Body of pancreas (tissue), 4 donors: ENCODE measurements around the gene CELSR1. TPM values are rescaled to one million over a fixed set of nuclear protein-coding genes. Genes with fewer than 3 reads are reported as not detected.

Source experiments
- ATAC-seq: fragments of 150-250 bp; one replicate; pipeline ENCODE4 v1.9.1; 2016
- DNase-seq, 4 donors: peaks; one replicate each; pipeline ENCODE4 v3.0.0-alpha.2; 2019
- H3K27ac ChIP-seq, 4 donors: fragments of 200-600 bp; sonication (generic); 1 replicate in 3 of 4; 2 replicates in 1 of 4; pipeline versions ENCODE4 v1.5.1 to v1.6.1; 2016 to 2019; ENCODE audit warnings: mild to moderate bottlenecking in 1 of 4, mixed read lengths in 1 of 4, moderate library complexity in 1 of 4
- H3K27me3 ChIP-seq, 2 donors: fragments of 200-600 bp; sonication (generic); one replicate each; pipeline ENCODE4 v1.6.0; 2016; ENCODE audit warnings: mild to moderate bottlenecking in 1 of 2
- H3K36me3 ChIP-seq, 2 donors: fragments of 200-600 bp; sonication (generic); replicated peaks in 1 of 2; 2 replicates each; pipeline ENCODE4 v1.5.1; 2016; ENCODE audit warnings: low read depth in 2 of 2; ENCODE audit not compliant: insufficient read depth in 1 of 2
- H3K4me1 ChIP-seq: fragments of 200-600 bp; sonication (generic); one replicate; pipeline ENCODE4 v1.6.0; 2016
- H3K4me3 ChIP-seq, 2 donors: fragments of 200-600 bp; sonication (generic); 1 replicate in 1 of 2; 2 replicates in 1 of 2; pipeline ENCODE4 v1.5.1; 2016 to 2019
- H3K9me3 ChIP-seq, 3 donors: fragments of 200-600 bp; sonication (generic); 1 replicate in 2 of 3; 2 replicates in 1 of 3; pipeline ENCODE4 v1.5.1; 2016
- POLR2A ChIP-seq, 3 donors: fragments of 450-650 bp; IDR thresholded peaks; one replicate each; pipeline ENCODE4 v1.6.1; 2016; ENCODE audit warnings: antibody characterized with exemption in 3 of 3, mild to moderate bottlenecking in 2 of 3
- WGBS, 2 donors: methylation state at CpG; one replicate each; pipeline ENCODE4 v1.1.5; 2017; 5-methylcytosine and 5-hydroxymethylcytosine counted together
- intact Hi-C: fragments of 100-400 bp; cut with DNase I; formaldehyde crosslinking; loops from one replicate; pipeline ENCODE4 v1.15.1; 2023
- total RNA-seq, 2 donors: library from RNA; depleted of rRNA; stranded (reverse); fragments of >200 nt; gene quantifications; one replicate each; pipeline ENCODE4 v1.1.0, GENCODE V29; 2016
- TF ChIP-seq, protein P1 (sequence below), 7 experiments: fragments of 450-650 bp in 4 of 7; fragments of 200-600 bp in 3 of 7; sonication (generic) in 3 of 7; IDR thresholded peaks; one replicate each; pipeline ENCODE4 v1.5.1; 2016 to 2019; ENCODE audit warnings: antibody characterized with exemption in 7 of 7

The CELSR1 gene
- total RNA-seq, 2 donors from 2014 or later, result 0.66 to 3.6 TPM

DNA sequence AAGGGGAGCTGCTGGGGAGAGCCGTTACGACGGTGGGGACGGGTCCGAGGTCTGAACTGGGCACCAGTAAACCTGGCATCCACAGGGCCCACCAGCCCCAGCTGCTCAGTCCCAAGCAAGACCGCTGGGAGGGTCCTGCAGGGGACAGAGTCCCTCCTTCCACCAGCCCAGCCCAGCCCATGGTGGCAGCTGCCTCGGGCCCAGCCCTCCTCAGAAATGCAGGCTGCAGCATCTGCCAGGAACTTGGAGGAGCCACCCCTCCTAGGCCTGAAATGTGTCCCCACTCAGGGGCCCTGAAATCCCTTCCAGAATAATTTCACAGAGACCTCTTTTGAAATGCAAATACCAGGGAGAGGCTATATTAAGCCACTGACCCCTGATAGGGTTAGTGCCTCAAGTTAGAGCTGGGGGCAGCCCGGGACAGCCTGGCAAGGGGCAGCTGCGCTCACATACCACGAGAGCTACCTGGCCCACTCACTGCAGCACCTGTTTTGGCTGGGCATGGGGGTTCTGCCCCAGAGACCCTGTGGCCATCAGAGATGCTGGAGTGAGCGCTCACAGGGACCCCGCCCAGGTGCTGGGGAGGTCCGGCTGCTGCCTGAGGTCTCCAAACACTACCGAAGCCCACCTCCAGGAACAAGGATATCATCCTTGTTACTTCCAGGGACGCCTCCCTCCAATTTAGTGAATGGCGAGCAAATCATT lies 53.1 kb downstream of the CELSR1 start:
- no peaks in the 10 kb centered on the region for H3K4me1 ChIP-seq
- no peak overlapping the region for H3K4me3 ChIP-seq
- no peak overlapping the region for H3K27ac ChIP-seq
- no peak for TF ChIP-seq POLR2A (IDR thresholded peaks at IDR 0.05)
- TF ChIP-seq, protein P1, sequence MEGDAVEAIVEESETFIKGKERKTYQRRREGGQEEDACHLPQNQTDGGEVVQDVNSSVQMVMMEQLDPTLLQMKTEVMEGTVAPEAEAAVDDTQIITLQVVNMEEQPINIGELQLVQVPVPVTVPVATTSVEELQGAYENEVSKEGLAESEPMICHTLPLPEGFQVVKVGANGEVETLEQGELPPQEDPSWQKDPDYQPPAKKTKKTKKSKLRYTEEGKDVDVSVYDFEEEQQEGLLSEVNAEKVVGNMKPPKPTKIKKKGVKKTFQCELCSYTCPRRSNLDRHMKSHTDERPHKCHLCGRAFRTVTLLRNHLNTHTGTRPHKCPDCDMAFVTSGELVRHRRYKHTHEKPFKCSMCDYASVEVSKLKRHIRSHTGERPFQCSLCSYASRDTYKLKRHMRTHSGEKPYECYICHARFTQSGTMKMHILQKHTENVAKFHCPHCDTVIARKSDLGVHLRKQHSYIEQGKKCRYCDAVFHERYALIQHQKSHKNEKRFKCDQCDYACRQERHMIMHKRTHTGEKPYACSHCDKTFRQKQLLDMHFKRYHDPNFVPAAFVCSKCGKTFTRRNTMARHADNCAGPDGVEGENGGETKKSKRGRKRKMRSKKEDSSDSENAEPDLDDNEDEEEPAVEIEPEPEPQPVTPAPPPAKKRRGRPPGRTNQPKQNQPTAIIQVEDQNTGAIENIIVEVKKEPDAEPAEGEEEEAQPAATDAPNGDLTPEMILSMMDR (IDR thresholded peaks at IDR 0.05), result no peak
- H3K36me3 ChIP-seq, result no peaks in the 10 kb centered on the region
- 81 to 91% methylated on average over 9 to 16 of the region's 16 CpGs for WGBS, 2 donors
- H3K9me3 ChIP-seq, result no peaks in the 10 kb centered on the region
- DNase-seq, result no peak
- ATAC-seq, result no peak
- intact Hi-C loops, result no loop called here
- H3K27me3 ChIP-seq, result no peaks in the 10 kb centered on the region

DNA sequence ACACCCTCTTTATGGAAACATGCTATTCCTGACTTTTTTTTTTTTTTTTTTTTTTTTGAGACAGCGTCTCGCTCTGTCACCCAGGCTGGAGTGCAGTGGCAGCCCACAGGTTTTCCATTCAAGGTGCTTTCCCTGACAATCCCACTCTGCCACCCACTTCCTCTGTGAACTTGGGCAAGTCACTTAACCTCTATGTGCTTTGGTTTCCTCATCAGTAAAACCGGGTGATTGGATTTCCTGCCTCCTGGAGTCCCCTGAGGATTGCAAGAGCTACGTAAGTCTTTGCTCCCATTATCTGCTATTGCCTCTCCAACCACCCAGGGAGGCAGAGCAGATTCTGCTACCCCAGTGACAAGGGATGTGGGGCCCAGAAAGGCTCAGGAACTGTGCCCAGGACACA lies 54.1 kb downstream of the CELSR1 start:
- Histone ChIP-seq H3K27ac (no peak overlapping the region), H3K4me1 (no peaks in the 10 kb centered on the region), H3K4me3 (no peak overlapping the region), H3K9me3 (no peaks in the 10 kb centered on the region), H3K27me3 (no peaks in the 10 kb centered on the region), H3K36me3 (no peaks in the 10 kb centered on the region)
- ATAC-seq, result no peak
- 39% methylated on average over 4 of the region's 4 CpGs for WGBS, 2 donors
- TF ChIP-seq POLR2A (IDR thresholded peaks at IDR 0.05), result no peak
- TF ChIP-seq, protein P1 (IDR thresholded peaks at IDR 0.05), result no peak
- DNase-seq, result no peak
- intact Hi-C loops, result no loop called here

DNA sequence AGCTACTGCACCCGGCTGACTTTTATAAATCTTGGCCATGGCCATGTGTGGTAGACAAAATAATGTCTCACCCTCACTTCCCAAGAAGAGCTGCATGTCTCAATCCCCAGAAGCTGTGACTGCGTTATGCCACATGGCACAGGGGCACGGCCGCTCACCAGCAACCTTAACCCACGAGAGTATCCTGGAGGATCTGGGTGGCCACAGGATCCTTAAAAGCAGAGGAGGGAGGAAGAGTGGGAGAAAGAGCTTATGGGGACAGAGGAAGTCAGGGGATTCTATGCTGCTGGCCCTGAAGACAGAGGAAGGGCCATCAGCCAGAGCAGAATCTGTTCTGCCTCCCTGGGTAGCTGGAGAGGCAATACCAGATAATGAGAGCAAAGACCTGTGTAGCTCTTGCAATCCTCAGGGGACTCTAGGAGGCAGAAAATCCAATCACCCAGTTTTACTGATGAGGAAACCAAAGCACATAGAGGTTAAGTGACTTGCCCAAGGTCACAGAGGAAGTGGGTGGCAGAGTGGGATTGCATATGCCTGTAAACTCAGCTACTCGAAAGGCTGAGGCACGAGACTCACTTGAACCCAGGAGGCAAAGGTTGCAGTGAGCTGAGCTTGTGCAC lies 55.3 kb downstream of the CELSR1 start:
- H3K27me3 ChIP-seq, result no peaks in the 10 kb centered on the region
- no peak for TF ChIP-seq POLR2A (IDR thresholded peaks at IDR 0.05)
- TF ChIP-seq, protein P1 (IDR thresholded peaks at IDR 0.05), result no peak
- no peaks in the 10 kb centered on the region for H3K4me1 ChIP-seq
- WGBS, 2 donors, result 71 to 76% methylated on average over 7 of the region's 7 CpGs
- no peak overlapping the region for H3K27ac ChIP-seq
- H3K4me3 ChIP-seq, result no peak overlapping the region
- DNase-seq, result no peak
- H3K36me3 ChIP-seq, result no peaks in the 10 kb centered on the region
- intact Hi-C loops, result no loop called here
- H3K9me3 ChIP-seq, result no peaks in the 10 kb centered on the region
- no peak for ATAC-seq

DNA sequence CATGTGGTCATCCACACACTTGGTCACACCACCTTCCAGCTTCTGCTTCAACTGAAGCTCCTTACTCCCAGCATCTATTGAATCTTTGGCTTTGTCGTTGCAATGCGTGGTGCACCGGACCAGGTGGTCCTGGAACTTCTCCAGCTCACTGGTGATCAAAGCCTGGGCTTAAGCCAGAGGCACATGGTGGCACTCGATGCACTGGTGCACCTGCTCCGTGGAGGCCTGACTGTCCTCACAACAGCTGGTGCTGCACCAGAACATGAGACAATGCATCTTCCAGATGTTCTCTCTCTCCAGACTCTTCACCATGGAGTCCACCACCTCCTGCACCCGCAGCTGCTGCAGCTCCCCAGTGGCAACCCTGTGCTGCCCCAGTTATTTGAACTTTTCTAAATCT lies 56.0 kb downstream of the CELSR1 start:
- WGBS, 2 donors, result 63 to 65% methylated on average over 5 to 6 of the region's 6 CpGs
- Histone ChIP-seq H3K27me3 (no peaks in the 10 kb centered on the region), H3K9me3 (no peaks in the 10 kb centered on the region), H3K36me3 (no peaks in the 10 kb centered on the region), H3K4me1 (no peaks in the 10 kb centered on the region), H3K4me3 (no peak overlapping the region), H3K27ac (no peak overlapping the region)
- no peak for DNase-seq
- TF ChIP-seq, protein P1 (IDR thresholded peaks at IDR 0.05), result no peak
- no peak for TF ChIP-seq POLR2A (IDR thresholded peaks at IDR 0.05)
- intact Hi-C loops, result no loop called here
- no peak for ATAC-seq

DNA sequence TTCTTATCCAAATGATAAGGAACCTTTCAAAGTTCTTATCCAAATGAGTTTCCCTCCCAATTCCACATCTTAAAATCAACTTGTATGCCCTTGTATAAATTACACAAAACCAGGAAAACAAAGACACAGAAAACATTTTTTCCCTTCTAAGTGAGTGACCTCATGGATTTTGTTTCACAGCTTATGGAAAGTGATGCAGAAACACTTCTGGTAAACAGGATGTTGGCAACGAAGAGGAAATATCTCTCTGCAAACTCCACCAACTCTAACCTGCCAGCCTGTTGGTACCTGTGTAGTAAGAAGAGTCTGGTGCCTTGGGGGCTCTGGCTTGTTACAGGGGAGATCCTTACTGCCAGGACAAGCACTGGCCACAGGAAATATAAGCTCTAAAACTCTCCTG lies 57.0 kb downstream of the CELSR1 start:
- TF ChIP-seq, protein P1 (IDR thresholded peaks at IDR 0.05), result no peak
- TF ChIP-seq POLR2A (IDR thresholded peaks at IDR 0.05), result no peak
- Histone ChIP-seq H3K4me3 (no peak overlapping the region), H3K9me3 (no peaks in the 10 kb centered on the region), H3K4me1 (no peaks in the 10 kb centered on the region), H3K36me3 (no peaks in the 10 kb centered on the region), H3K27ac (no peak overlapping the region), H3K27me3 (no peaks in the 10 kb centered on the region)
- 25 to 36% methylated on average over 1 of the region's 1 CpG for WGBS, 2 donors
- intact Hi-C loops, result no loop called here
- no peak for ATAC-seq
- DNase-seq, result no peak
